Measurements from ENCODE around the gene CLK4.

Gene CLK4

GRCh38 chr5:178626484-178627258, at the start of gene CLK4:
TSS of gene CLK4 (minus strand) at chr5:178627050. CDS start at chr5:178623416, 3,634 bp downstream.
- Histone ChIP-seq H3K36me3 (ENCODE audit: insufficient read depth, low read length) (peaks cover 16% of the 10 kb centered on the region), H3K9ac (ENCODE audit: insufficient read length) (peak within 1 kb of the TSS; percentile 96), H3K4me3 (peak within 1 kb of the TSS; percentile 100), H3K9me3 (ENCODE audit: low read depth, low read length) (no peaks in the 10 kb centered on the region; the same call in 1 of the 2 replicates), H3K27ac (peak within 1 kb of the TSS; percentile 87)
- DNase-seq (ENCODE audit: low read depth, low spot score): no peak
- TF ChIP-seq POLR2AphosphoS5 (IDR thresholded peaks at IDR 0.05; ENCODE audit: borderline replicate concordance, low read depth, low read length): peak; percentile 95
- no peak for TF ChIP-seq EZH2 (IDR thresholded peaks at IDR 0.05)

- no peaks in the 10 kb centered on the region for H3K9me3 ChIP-seq (ENCODE audit: low read depth, low read length)
Observed at GRCh38 chr5:178675922-178676321, 49.1 kb upstream of the CLK4 start.

GRCh38 chr5:178674334-178674733, 47.5 kb upstream of the CLK4 start:
- H3K27ac ChIP-seq: no peak overlapping the region
- no peak overlapping the region for H3K4me3 ChIP-seq
- no peak for TF ChIP-seq POLR2AphosphoS5 (IDR thresholded peaks at IDR 0.05; ENCODE audit: borderline replicate concordance, low read depth, low read length)
- no peak for TF ChIP-seq EZH2 (IDR thresholded peaks at IDR 0.05)
- no peak for TF ChIP-seq FOXP2 (optimal IDR thresholded peaks at IDR 0.05; ENCODE audit: control extremely low read depth, extremely low read length, insufficient read depth)
- no peaks in the 10 kb centered on the region for H3K9me3 ChIP-seq (ENCODE audit: low read depth, low read length)
- H3K36me3 ChIP-seq (ENCODE audit: insufficient read depth, low read length): no peaks in the 10 kb centered on the region
- H3K9ac ChIP-seq (ENCODE audit: insufficient read length): no peak overlapping the region
- DNase-seq (ENCODE audit: low read depth, low spot score): no peak

More at GRCh38 chr5:178675922-178676321, 49.1 kb upstream of the CLK4 start:
- Histone ChIP-seq H3K27ac (no peak overlapping the region), H3K4me3 (no peak overlapping the region), H3K36me3 (ENCODE audit: insufficient read depth, low read length) (no peaks in the 10 kb centered on the region), H3K9ac (ENCODE audit: insufficient read length) (no peak overlapping the region)
- DNase-seq (ENCODE audit: low read depth, low spot score): no peak
- TF ChIP-seq POLR2AphosphoS5 (IDR thresholded peaks at IDR 0.05; ENCODE audit: borderline replicate concordance, low read depth, low read length) (no peak), FOXP2 (optimal IDR thresholded peaks at IDR 0.05; ENCODE audit: control extremely low read depth, extremely low read length, insufficient read depth) (no peak), EZH2 (IDR thresholded peaks at IDR 0.05) (no peak)

- Histone ChIP-seq H3K9ac (ENCODE audit: insufficient read length) (no peak overlapping the region), H3K4me3 (no peak overlapping the region), H3K9me3 (ENCODE audit: low read depth, low read length) (no peaks in the 10 kb centered on the region), H3K36me3 (ENCODE audit: insufficient read depth, low read length) (no peaks in the 10 kb centered on the region), H3K27ac (no peak overlapping the region)
- no peak for DNase-seq (ENCODE audit: low read depth, low spot score)
- no peak for TF ChIP-seq FOXP2 (optimal IDR thresholded peaks at IDR 0.05; ENCODE audit: control extremely low read depth, extremely low read length, insufficient read depth)
- TF ChIP-seq POLR2AphosphoS5 (IDR thresholded peaks at IDR 0.05; ENCODE audit: borderline replicate concordance, low read depth, low read length): no peak
Observed at GRCh38 chr5:178673801-178674295, 47.0 kb upstream of the CLK4 start.

GRCh38 chr5:178672630-178673029, 45.8 kb upstream of the CLK4 start:
- H3K9me3 ChIP-seq (ENCODE audit: low read depth, low read length): no peaks in the 10 kb centered on the region
- TF ChIP-seq POLR2AphosphoS5 (IDR thresholded peaks at IDR 0.05; ENCODE audit: borderline replicate concordance, low read depth, low read length): no peak
- TF ChIP-seq EZH2 (IDR thresholded peaks at IDR 0.05): no peak
- TF ChIP-seq FOXP2 (optimal IDR thresholded peaks at IDR 0.05; ENCODE audit: control extremely low read depth, extremely low read length, insufficient read depth): no peak
- H3K4me3 ChIP-seq: no peak overlapping the region
- H3K9ac ChIP-seq (ENCODE audit: insufficient read length): no peak overlapping the region
- no peak for DNase-seq (ENCODE audit: low read depth, low spot score)
- no peak overlapping the region for H3K27ac ChIP-seq
- no peaks in the 10 kb centered on the region for H3K36me3 ChIP-seq (ENCODE audit: insufficient read depth, low read length)

- no peak for TF ChIP-seq FOXP2 (optimal IDR thresholded peaks at IDR 0.05; ENCODE audit: control extremely low read depth, extremely low read length, insufficient read depth)
- no peak for DNase-seq (ENCODE audit: low read depth, low spot score)
- no peak overlapping the region for H3K9ac ChIP-seq (ENCODE audit: insufficient read length)
- no peak overlapping the region for H3K4me3 ChIP-seq
- no peaks in the 10 kb centered on the region for H3K9me3 ChIP-seq (ENCODE audit: low read depth, low read length)
- H3K36me3 ChIP-seq (ENCODE audit: insufficient read depth, low read length): no peaks in the 10 kb centered on the region
- no peak overlapping the region for H3K27ac ChIP-seq
Observed at GRCh38 chr5:178671602-178672144, 44.8 kb upstream of the CLK4 start.

GRCh38 chr5:178670351-178670885, 43.6 kb upstream of the CLK4 start:
- Histone ChIP-seq H3K4me3 (no peak overlapping the region), H3K9ac (ENCODE audit: insufficient read length) (no peak overlapping the region), H3K9me3 (ENCODE audit: low read depth, low read length) (no peaks in the 10 kb centered on the region), H3K36me3 (ENCODE audit: insufficient read depth, low read length) (no peaks in the 10 kb centered on the region), H3K27ac (no peak overlapping the region)
- TF ChIP-seq FOXP2 (optimal IDR thresholded peaks at IDR 0.05; ENCODE audit: control extremely low read depth, extremely low read length, insufficient read depth) (no peak), EZH2 (IDR thresholded peaks at IDR 0.05) (no peak), POLR2AphosphoS5 (IDR thresholded peaks at IDR 0.05; ENCODE audit: borderline replicate concordance, low read depth, low read length) (no peak)
- no peak for DNase-seq (ENCODE audit: low read depth, low spot score)

GRCh38 chr5:178668579-178668978, 41.7 kb upstream of the CLK4 start:
- Histone ChIP-seq H3K36me3 (ENCODE audit: insufficient read depth, low read length) (no peaks in the 10 kb centered on the region), H3K4me3 (no peak overlapping the region), H3K9me3 (ENCODE audit: low read depth, low read length) (no peaks in the 10 kb centered on the region), H3K9ac (ENCODE audit: insufficient read length) (no peak overlapping the region), H3K27ac (no peak overlapping the region)
- no peak for TF ChIP-seq FOXP2 (optimal IDR thresholded peaks at IDR 0.05; ENCODE audit: control extremely low read depth, extremely low read length, insufficient read depth)
- TF ChIP-seq EZH2 (IDR thresholded peaks at IDR 0.05): no peak
- TF ChIP-seq POLR2AphosphoS5 (IDR thresholded peaks at IDR 0.05; ENCODE audit: borderline replicate concordance, low read depth, low read length): no peak
- DNase-seq (ENCODE audit: low read depth, low spot score): no peak

Measured in SK-N-MC (cell line).